HFFc6 (cell line): ENCODE data around the gene HGD. TPM values are rescaled to one million over a fixed set of nuclear protein-coding genes. Genes with fewer than 3 reads are reported as not detected.
A peak's percentile ranks its signal among the peaks of the same experiment; 100 is the strongest.

Experiments used
- DNase-seq: peaks from one replicate; pipeline ENCODE4 v3.0.0-alpha.2; 2018
- H3K27ac Mint-ChIP-seq: 2 replicates; pipeline ENCODE4 v1.8.0; 2020; ENCODE audit warnings: mild to moderate bottlenecking, mixed read lengths
- H3K27me3 Mint-ChIP-seq: 2 replicates; pipeline ENCODE4 v1.8.0; 2021; ENCODE audit warnings: mild to moderate bottlenecking, moderate library complexity, mixed read lengths; ENCODE audit not compliant: insufficient read depth
- H3K36me3 Mint-ChIP-seq: 2 replicates; pipeline ENCODE4 v1.8.0; 2021; ENCODE audit warnings: low read depth, mixed read lengths
- H3K4me1 Mint-ChIP-seq: 2 replicates; pipeline ENCODE4 v1.8.0; 2020; ENCODE audit warnings: low read depth, mixed read lengths
- H3K4me3 Mint-ChIP-seq: 2 replicates; pipeline ENCODE4 v1.8.0; 2020; ENCODE audit warnings: mild to moderate bottlenecking, moderate library complexity, mixed read lengths
- H3K9me3 Mint-ChIP-seq: 2 replicates; pipeline ENCODE4 v1.8.0; 2020; ENCODE audit warnings: mild to moderate bottlenecking, mixed read lengths
- total RNA-seq, 6 experiments: library from RNA; stranded (reverse); fragmentation: NEBNext Ultra II Directional; extraction: Animal tissue kit (Norgen Biotek cat#: 25700); gene quantifications; 2 replicates in 1 of 6; 3 replicates in 5 of 6; pipeline ENCODE4 v1.2.3, GENCODE V29; 2021
- TF ChIP-seq, protein P1 (sequence below): fragments of 200-600 bp; sonication (generic); IDR thresholded peaks from 2 replicates; pipeline ENCODE4 v1.5.0; 2021; ENCODE audit warnings: antibody characterized with exemption, mild to moderate bottlenecking

The HGD gene
- total RNA-seq, 6 experiments from 2014 or later: 0.14 to 0.52 (median 0.30) TPM; not detected in 1

DNA sequence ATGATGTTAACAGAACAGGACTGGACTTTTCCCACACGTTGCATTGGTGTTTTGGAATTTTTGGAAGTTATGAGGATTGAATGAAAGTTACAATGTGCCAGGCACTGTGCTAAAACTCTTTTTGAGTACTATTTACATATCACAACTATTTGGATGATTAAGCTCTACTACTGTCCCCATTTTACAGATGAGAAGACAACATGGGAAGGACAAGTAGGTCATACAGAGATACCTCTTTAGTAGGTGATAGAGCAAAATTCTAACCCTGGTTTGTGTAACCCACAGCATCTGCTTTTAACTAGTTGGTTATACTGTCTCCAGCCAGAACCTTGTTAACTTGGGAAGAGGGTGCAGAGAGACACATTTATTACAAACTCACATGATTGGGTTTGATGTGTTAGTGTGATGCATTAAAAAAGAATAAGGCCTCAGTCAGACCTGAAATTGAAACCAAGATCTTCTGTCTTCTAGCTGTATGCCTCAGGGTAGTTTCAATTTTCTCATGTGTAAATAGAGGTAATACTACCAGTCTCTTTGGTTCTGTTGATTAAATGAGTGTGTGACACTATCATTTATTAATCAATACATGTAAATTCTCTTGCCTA is 84.5 kb downstream of the HGD start:
- Mint-ChIP-seq H3K4me3 (no peak overlapping the region; the same call in 1 of the 2 replicates), H3K4me1 (peaks cover 11% of the 10 kb centered on the region), H3K9me3 (no peaks in the 10 kb centered on the region), H3K36me3 (peaks cover 15% of the 10 kb centered on the region), H3K27ac (no peak overlapping the region; the same call in none of the 2 replicates), H3K27me3 (no peaks in the 10 kb centered on the region)
- TF ChIP-seq, protein P1, sequence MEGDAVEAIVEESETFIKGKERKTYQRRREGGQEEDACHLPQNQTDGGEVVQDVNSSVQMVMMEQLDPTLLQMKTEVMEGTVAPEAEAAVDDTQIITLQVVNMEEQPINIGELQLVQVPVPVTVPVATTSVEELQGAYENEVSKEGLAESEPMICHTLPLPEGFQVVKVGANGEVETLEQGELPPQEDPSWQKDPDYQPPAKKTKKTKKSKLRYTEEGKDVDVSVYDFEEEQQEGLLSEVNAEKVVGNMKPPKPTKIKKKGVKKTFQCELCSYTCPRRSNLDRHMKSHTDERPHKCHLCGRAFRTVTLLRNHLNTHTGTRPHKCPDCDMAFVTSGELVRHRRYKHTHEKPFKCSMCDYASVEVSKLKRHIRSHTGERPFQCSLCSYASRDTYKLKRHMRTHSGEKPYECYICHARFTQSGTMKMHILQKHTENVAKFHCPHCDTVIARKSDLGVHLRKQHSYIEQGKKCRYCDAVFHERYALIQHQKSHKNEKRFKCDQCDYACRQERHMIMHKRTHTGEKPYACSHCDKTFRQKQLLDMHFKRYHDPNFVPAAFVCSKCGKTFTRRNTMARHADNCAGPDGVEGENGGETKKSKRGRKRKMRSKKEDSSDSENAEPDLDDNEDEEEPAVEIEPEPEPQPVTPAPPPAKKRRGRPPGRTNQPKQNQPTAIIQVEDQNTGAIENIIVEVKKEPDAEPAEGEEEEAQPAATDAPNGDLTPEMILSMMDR: no peak
- no peak for DNase-seq

DNA sequence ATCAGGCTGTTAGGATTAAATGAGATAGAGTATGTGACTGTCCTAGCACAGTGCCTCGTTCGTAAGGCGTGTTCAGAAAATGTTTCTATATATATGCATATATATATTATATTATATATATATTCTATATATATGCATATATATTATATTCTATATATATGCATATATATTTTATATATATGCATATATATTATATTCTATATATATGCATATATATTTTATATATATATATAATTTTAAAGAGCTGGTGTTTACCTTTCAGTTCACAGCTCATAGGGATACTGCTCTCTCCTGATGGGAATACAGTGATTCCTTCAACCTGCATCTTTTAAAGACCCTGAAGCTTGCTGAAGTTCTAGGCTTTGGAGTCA is 85.2 kb downstream of the HGD start:
- no peak for DNase-seq
- peak overlapping the region; percentile 90; the same call in 1 of the 2 replicates for H3K4me3 Mint-ChIP-seq
- TF ChIP-seq, protein P1: no peak
- peak overlapping the region; percentile 93 for H3K27ac Mint-ChIP-seq
- H3K36me3 Mint-ChIP-seq: peaks cover 13% of the 10 kb centered on the region
- peaks cover 11% of the 10 kb centered on the region for H3K4me1 Mint-ChIP-seq
- H3K27me3 Mint-ChIP-seq: no peaks in the 10 kb centered on the region
- no peaks in the 10 kb centered on the region for H3K9me3 Mint-ChIP-seq

DNA sequence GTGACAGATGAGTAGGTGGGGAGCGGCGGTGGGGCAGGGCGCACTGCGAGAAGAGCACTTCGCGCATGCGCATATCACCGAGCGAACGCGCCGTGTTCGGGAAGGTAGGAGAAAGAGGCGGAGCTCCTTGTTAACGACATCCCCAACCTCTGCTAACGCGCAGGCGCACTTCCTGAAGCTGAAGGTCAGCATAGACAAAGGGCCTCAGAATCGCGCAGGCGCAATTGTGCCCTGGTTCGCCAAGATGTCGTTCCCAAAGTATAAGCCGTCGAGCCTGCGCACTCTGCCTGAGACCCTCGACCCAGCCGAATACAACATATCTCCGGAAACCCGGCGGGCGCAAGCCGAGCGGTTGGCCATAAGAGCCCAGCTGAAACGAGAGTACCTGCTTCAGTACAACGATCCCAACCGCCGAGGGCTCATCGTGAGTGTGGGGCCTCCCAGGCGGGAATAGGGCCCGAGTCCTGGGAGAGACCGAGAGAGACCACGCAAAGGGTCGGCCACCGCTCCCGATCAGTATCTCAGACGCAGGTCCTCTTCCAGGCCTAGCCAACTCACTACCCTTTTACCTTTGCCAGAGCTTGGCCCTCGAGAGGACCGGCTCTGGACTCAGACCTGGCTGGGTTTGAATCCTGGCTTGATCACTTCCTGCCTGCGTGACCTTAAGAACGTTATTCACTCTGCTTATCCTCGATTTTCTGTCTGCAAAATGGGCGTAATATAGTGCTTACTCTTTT is 85.8 kb downstream of the HGD start, which contains the start of gene NDUFB4:
TSS of gene NDUFB4 (plus strand) at position 221 of the 737 bp plus-strand sequence. CDS start at position 245, 24 bp downstream.
- H3K4me1 Mint-ChIP-seq: peaks cover 11% of the 10 kb centered on the region
- H3K27me3 Mint-ChIP-seq: no peaks in the 10 kb centered on the region
- TF ChIP-seq, protein P1: no peak
- peaks cover 8% of the 10 kb centered on the region for H3K36me3 Mint-ChIP-seq
- peak within 1 kb of the TSS; percentile 90; the same call in 1 of the 2 replicates for H3K4me3 Mint-ChIP-seq
- peak; percentile 98 for DNase-seq
- no peaks in the 10 kb centered on the region for H3K9me3 Mint-ChIP-seq
- H3K27ac Mint-ChIP-seq: peak within 1 kb of the TSS; percentile 93

DNA sequence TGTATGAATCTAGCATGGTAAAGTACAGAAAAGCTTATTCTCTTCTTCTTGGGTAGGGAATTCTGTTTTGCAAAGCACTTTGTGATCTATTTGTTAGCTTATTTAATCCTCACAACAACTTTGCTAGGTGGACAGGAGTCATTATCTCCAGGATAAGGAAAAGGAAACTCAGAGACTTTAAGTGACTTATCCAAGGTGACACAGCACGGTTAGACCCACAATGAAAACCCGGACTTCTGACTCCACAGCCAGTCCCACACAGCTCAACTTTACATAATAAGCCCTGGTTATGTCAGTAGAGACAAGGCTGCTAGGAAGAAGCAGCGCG is 86.3 kb downstream of the HGD start:
- Mint-ChIP-seq H3K27ac (peak overlapping the region; percentile 93), H3K4me1 (peaks cover 11% of the 10 kb centered on the region), H3K36me3 (peaks cover 3% of the 10 kb centered on the region; the same call in 1 of the 2 replicates), H3K9me3 (no peaks in the 10 kb centered on the region), H3K4me3 (peak overlapping the region; percentile 90; the same call in 1 of the 2 replicates), H3K27me3 (no peaks in the 10 kb centered on the region)
- DNase-seq: no peak
- TF ChIP-seq, protein P1: no peak

DNA sequence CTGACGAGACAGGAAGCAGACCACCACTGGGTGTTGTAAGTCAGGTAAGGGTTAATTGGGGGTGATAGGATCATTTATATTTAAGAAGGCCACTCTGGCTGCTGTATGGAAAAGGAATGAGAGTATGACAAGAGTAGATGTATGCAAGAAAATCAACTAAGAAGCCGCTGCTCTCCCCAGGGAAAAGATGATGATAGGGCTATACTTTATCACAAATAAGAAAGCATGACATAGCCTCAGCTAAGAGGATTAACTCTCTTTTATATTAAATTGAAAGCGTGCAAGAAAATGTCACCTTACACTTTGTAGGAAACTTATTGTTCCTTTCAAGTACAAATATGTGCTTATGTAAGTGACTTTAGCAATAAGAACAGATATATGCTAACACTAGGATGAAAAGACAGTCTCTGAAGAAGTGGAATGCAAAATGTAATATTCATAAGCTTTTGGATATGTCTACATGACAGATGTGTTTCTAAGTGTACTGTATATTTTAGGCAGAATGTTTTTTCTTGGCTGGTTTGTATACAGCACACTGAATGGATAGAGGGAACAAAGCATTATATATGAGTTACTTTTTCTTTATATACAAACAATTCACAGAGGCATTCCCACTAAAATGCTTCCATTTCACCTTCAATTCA is 94.6 kb downstream of the HGD start:
- Mint-ChIP-seq H3K4me3 (no peak overlapping the region), H3K9me3 (no peaks in the 10 kb centered on the region), H3K36me3 (no peaks in the 10 kb centered on the region), H3K27ac (no peak overlapping the region), H3K4me1 (no peaks in the 10 kb centered on the region), H3K27me3 (no peaks in the 10 kb centered on the region)
- TF ChIP-seq, protein P1: no peak
- DNase-seq: no peak

Other genes starting within 250 kb of the HGD start
- gene FSTL1, start 231.2 kb downstream of the HGD start, total RNA-seq: 1,000 to 10,000 TPM; 1,595 to 1,958 (median 1,726) TPM
- gene NDUFB4, start 85.9 kb downstream of the HGD start, total RNA-seq: 100 to 1,000 TPM; 174 to 221 (median 198) TPM
- 10 to 100 TPM; 32.0 to 39.4 (median 36.9) TPM for gene RABL3, start 60.3 kb upstream of the HGD start, total RNA-seq
- gene GTF2E1, start 60.5 kb upstream of the HGD start, total RNA-seq: 10 to 100 TPM; 28.6 to 35.7 (median 29.9) TPM
- gene STXBP5L, start 226.0 kb upstream of the HGD start, total RNA-seq: under 1 TPM in 2 of 6 experiments, not detected in 4; 0.07 to 0.09 TPM